Natural killer cell (primary cell): ENCODE measurements around the gene ADAM15. TPM values are rescaled to one million over a fixed set of nuclear protein-coding genes. Genes with fewer than 3 reads are reported as not detected.

Experiments
- ATAC-seq, 3 donors: fragments of 150-1000 bp in 2 of 3; fragments of 200-7000 bp in 1 of 3; cut with Tn5 transposase; 1 replicate in 1 of 3; 2 replicates in 2 of 3; pipeline ENCODE4 v1.10.0; 2021; ENCODE audit warnings: mild to moderate bottlenecking in 2 of 3, moderate library complexity in 2 of 3
- DNase-seq, 2 donors: peaks; one replicate each; pipeline versions ENCODE4 v3.0.0 to v3.0.0-alpha.2; 2013 to 2021; ENCODE audit warnings: mixed read lengths in 1 of 2
- H3K27ac ChIP-seq: one replicate; pipeline ENCODE4 v1.5.1; 2013; ENCODE audit warnings: mild to moderate bottlenecking, low read length
- H3K27me3 ChIP-seq: one replicate; pipeline ENCODE4 v1.6.1; 2013; ENCODE audit warnings: low read length; ENCODE audit not compliant: control insufficient read depth, insufficient read depth
- H3K36me3 ChIP-seq: one replicate; pipeline ENCODE4 v1.6.1; 2013; ENCODE audit warnings: low read length; ENCODE audit not compliant: control insufficient read depth, insufficient read depth
- H3K4me1 ChIP-seq: one replicate; pipeline ENCODE4 v1.6.1; 2013; ENCODE audit warnings: low read length; ENCODE audit not compliant: control insufficient read depth, insufficient read depth
- H3K4me3 ChIP-seq: one replicate; pipeline ENCODE4 v1.5.1; 2013; ENCODE audit warnings: low read length
- H3K9me3 ChIP-seq: one replicate; pipeline ENCODE4 v1.6.1; 2013; ENCODE audit warnings: low read length; ENCODE audit not compliant: control insufficient read depth, insufficient read depth
- H3K27ac Mint-ChIP-seq, 2 donors: one replicate each; pipeline ENCODE4 v1.8.0; 2022; ENCODE audit warnings: mild to moderate bottlenecking in 2 of 2, mixed read lengths in 2 of 2, moderate library complexity in 1 of 2
- H3K27me3 Mint-ChIP-seq, 2 donors: one replicate each; pipeline ENCODE4 v1.8.0; 2022; ENCODE audit warnings: low read depth in 2 of 2, mixed read lengths in 2 of 2
- H3K36me3 Mint-ChIP-seq: one replicate; pipeline ENCODE4 v1.8.0; 2022; ENCODE audit warnings: mixed read lengths
- H3K4me1 Mint-ChIP-seq, 2 donors: one replicate each; pipeline ENCODE4 v1.8.0; 2022; ENCODE audit warnings: mixed read lengths in 2 of 2
- H3K4me3 Mint-ChIP-seq: one replicate; pipeline ENCODE4 v1.8.0; 2022; ENCODE audit warnings: mild to moderate bottlenecking, moderate library complexity, mixed read lengths
- H3K9me3 Mint-ChIP-seq, 2 donors: one replicate each; pipeline ENCODE4 v1.8.0; 2022; ENCODE audit warnings: mixed read lengths in 2 of 2
- WGBS: methylation state at CpG from one replicate; pipeline ENCODE4 v1.1.7; 2013; ENCODE audit warnings: missing lambda C conversion rate; ENCODE audit not compliant: insufficient coverage; 5-methylcytosine and 5-hydroxymethylcytosine counted together
- intact Hi-C: fragments of 100-400 bp; cut with micrococcal nuclease; formaldehyde crosslinking; loops from one replicate; pipeline ENCODE4 v1.14.2; 2022
- total RNA-seq, 4 donors: library from RNA; stranded (reverse); fragments of 120-200 nt in 1 of 4; gene quantifications; one replicate each; pipeline versions ENCODE4 v1.2.3 to v1.2.4, GENCODE V29; 2013 to 2022
- TF ChIP-seq, protein P1 (sequence below): fragments of 200-600 bp; IDR thresholded peaks from one replicate; pipeline ENCODE4 v1.8.0; 2022; ENCODE audit warnings: antibody characterized with exemption

The ADAM15 gene
- total RNA-seq, 3 donors from 2014 or later (not counting 1 experiment from before 2014, with no cell fraction given) = 54.6 to 83.2 (median 64.7) TPM

DNA sequence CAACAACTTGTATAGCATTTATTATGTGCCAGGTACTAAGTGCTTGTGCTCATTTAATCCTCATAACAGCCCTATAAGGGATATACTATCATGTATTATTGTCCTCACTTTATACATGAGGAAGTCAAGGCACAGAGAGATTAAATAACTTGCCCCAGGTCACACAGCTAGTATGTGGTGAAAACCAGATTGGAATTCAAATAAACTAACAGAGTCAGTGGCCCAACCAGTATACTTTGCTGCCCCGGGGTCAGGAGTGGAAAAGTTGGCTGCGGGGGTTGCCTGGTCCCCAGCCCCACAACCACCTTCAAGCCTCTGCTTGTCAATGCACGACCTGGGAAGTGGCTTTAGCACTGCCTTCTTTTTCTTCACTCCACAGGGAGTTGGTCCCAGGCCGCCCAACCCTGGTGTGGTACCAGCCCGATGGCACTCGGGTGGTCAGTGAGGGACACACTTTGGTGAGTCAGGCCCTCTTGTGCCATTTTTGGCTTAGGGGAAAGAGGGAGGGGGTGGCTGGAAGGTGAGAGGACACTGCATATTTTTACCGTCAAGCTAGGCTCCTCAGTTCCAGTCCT lies 2.5 kb downstream of the ADAM15 start:
- H3K4me1 Mint-ChIP-seq = peaks cover 13 to 34% of the 10 kb centered on the region in 2 donors
- DNase-seq = no peak
- H3K27me3 Mint-ChIP-seq = no peaks in the 10 kb centered on the region
- ATAC-seq = no peak
- TF ChIP-seq, protein P1, sequence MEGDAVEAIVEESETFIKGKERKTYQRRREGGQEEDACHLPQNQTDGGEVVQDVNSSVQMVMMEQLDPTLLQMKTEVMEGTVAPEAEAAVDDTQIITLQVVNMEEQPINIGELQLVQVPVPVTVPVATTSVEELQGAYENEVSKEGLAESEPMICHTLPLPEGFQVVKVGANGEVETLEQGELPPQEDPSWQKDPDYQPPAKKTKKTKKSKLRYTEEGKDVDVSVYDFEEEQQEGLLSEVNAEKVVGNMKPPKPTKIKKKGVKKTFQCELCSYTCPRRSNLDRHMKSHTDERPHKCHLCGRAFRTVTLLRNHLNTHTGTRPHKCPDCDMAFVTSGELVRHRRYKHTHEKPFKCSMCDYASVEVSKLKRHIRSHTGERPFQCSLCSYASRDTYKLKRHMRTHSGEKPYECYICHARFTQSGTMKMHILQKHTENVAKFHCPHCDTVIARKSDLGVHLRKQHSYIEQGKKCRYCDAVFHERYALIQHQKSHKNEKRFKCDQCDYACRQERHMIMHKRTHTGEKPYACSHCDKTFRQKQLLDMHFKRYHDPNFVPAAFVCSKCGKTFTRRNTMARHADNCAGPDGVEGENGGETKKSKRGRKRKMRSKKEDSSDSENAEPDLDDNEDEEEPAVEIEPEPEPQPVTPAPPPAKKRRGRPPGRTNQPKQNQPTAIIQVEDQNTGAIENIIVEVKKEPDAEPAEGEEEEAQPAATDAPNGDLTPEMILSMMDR = no peak
- H3K4me1 ChIP-seq = peaks cover 31% of the 10 kb centered on the region
- H3K36me3 Mint-ChIP-seq = no peaks in the 10 kb centered on the region
- H3K27me3 ChIP-seq = no peaks in the 10 kb centered on the region
- H3K36me3 ChIP-seq = peaks cover 16% of the 10 kb centered on the region
- no peaks in the 10 kb centered on the region for H3K9me3 ChIP-seq
- no peaks in the 10 kb centered on the region for H3K9me3 Mint-ChIP-seq
- WGBS = 94% methylated on average over 7 of the region's 7 CpGs
- intact Hi-C loops = loop anchor here (5.0 kb wide), 1 partner anchor 96 kb away; the partner anchor contains the start of gene PBXIP1
- H3K27ac ChIP-seq = no peak overlapping the region
- no peak overlapping the region for H3K4me3 Mint-ChIP-seq
- peak overlapping the region in 1 of 2 donors; percentile 77 for H3K27ac Mint-ChIP-seq
- no peak overlapping the region for H3K4me3 ChIP-seq

DNA sequence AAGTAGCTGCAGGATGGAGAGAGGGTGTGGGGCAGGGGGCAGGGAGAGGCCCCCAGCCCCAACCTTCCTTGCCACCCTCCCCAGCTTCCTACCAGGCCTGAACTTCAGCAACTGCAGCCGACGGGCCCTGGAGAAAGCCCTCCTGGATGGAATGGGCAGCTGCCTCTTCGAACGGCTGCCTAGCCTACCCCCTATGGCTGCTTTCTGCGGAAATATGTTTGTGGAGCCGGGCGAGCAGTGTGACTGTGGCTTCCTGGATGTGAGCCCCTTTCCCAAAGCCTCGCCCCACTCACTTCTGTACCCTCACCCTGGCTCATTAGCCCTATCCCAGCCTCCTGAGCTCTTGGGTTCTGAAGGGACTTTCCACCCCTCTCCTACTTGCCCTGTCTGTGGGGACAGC lies 6.0 kb downstream of the ADAM15 start:
- H3K36me3 ChIP-seq = peaks cover 18% of the 10 kb centered on the region
- intact Hi-C loops = no loop called here
- WGBS = 98% methylated on average over 8 of the region's 8 CpGs
- peaks cover 0 to 2% of the 10 kb centered on the region in 2 donors for H3K27me3 Mint-ChIP-seq
- H3K4me3 Mint-ChIP-seq = no peak overlapping the region
- H3K27me3 ChIP-seq = no peaks in the 10 kb centered on the region
- TF ChIP-seq, protein P1 = no peak
- H3K4me3 ChIP-seq = no peak overlapping the region
- H3K36me3 Mint-ChIP-seq = no peaks in the 10 kb centered on the region
- no peaks in the 10 kb centered on the region for H3K9me3 ChIP-seq
- H3K27ac Mint-ChIP-seq = no peak overlapping the region
- no peaks in the 10 kb centered on the region for H3K9me3 Mint-ChIP-seq
- ATAC-seq (no peak), DNase-seq (no peak)
- peaks cover 4 to 22% of the 10 kb centered on the region in 2 donors for H3K4me1 Mint-ChIP-seq
- peaks cover 23% of the 10 kb centered on the region for H3K4me1 ChIP-seq
- H3K27ac ChIP-seq = no peak overlapping the region

DNA sequence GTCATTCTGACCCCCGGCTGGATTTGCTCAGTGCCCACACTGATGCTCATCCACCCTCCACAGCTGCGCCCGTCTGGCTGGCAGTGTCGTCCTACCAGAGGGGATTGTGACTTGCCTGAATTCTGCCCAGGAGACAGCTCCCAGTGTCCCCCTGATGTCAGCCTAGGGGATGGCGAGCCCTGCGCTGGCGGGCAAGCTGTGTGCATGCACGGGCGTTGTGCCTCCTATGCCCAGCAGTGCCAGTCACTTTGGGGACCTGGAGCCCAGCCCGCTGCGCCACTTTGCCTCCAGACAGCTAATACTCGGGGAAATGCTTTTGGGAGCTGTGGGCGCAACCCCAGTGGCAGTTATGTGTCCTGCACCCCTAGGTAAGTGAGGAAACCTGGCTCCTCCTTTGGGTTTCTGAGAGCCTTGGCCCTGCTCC lies 6.7 kb downstream of the ADAM15 start:
- DNase-seq (no peak), ATAC-seq (no peak)
- H3K9me3 ChIP-seq = no peaks in the 10 kb centered on the region
- H3K27ac ChIP-seq = no peak overlapping the region
- H3K4me1 ChIP-seq = peaks cover 23% of the 10 kb centered on the region
- H3K36me3 ChIP-seq = peaks cover 18% of the 10 kb centered on the region
- Mint-ChIP-seq H3K9me3 (no peaks in the 10 kb centered on the region), H3K36me3 (no peaks in the 10 kb centered on the region), H3K4me1 (peaks cover 4 to 20% of the 10 kb centered on the region in 2 donors), H3K27ac (no peak overlapping the region), H3K27me3 (peaks cover 0 to 2% of the 10 kb centered on the region in 2 donors), H3K4me3 (no peak overlapping the region)
- H3K4me3 ChIP-seq = no peak overlapping the region
- intact Hi-C loops = no loop called here
- H3K27me3 ChIP-seq = no peaks in the 10 kb centered on the region
- 95% methylated on average over 13 of the region's 13 CpGs for WGBS
- TF ChIP-seq, protein P1 = no peak

DNA sequence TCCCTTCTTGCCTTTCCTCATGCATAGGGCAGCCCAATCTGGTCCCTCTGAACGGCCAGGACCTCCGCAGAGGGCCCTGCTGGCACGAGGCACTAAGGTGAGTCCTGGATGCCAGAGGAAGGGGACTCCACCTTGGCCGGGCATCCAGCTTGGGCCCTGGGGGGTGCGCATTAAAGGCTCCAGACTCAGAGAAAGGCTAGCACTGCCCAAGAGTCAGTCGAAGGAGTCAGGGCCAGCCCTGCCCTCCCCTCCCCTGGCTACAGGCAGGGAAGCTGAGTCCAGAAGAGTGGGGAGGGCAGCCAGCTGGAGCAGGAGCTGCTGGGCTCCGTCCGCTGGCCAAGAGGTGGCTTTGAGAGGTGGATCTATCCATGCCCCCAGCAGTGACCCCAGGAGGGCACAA lies 9.6 kb downstream of the ADAM15 start:
- H3K27ac Mint-ChIP-seq = no peak overlapping the region
- H3K4me3 Mint-ChIP-seq = no peak overlapping the region
- H3K4me1 Mint-ChIP-seq = peaks cover 19 to 33% of the 10 kb centered on the region in 2 donors
- TF ChIP-seq, protein P1 = no peak
- DNase-seq (no peak), ATAC-seq (no peak)
- intact Hi-C loops = loop anchor here (1.0 to 5.0 kb wide), 5 partner anchors 15 to 502 kb away; partner anchors contain the start of genes CKS1B, PMVK, SHC1 and UBE2Q1
- H3K4me3 ChIP-seq = no peak overlapping the region
- H3K9me3 Mint-ChIP-seq = no peaks in the 10 kb centered on the region
- 97% methylated on average over 8 of the region's 8 CpGs for WGBS
- H3K27me3 Mint-ChIP-seq = peaks cover 0 to 2% of the 10 kb centered on the region in 2 donors
- H3K36me3 ChIP-seq = peaks cover 18% of the 10 kb centered on the region
- no peaks in the 10 kb centered on the region for H3K9me3 ChIP-seq
- H3K36me3 Mint-ChIP-seq = no peaks in the 10 kb centered on the region
- no peaks in the 10 kb centered on the region for H3K27me3 ChIP-seq
- H3K4me1 ChIP-seq = peaks cover 33% of the 10 kb centered on the region
- H3K27ac ChIP-seq = no peak overlapping the region
